ENCODE data around the gene KIF18B. TPM values are rescaled to one million over a fixed set of nuclear protein-coding genes. Genes with fewer than 3 reads are reported as not detected.

KIF18B gene
- total and polyA plus RNA-seq, 2 of the 13 experiments (the other 11 are each of a cell fraction or from before 2014, with no cell fraction given), result 15.2 to 15.3 TPM

DNA sequence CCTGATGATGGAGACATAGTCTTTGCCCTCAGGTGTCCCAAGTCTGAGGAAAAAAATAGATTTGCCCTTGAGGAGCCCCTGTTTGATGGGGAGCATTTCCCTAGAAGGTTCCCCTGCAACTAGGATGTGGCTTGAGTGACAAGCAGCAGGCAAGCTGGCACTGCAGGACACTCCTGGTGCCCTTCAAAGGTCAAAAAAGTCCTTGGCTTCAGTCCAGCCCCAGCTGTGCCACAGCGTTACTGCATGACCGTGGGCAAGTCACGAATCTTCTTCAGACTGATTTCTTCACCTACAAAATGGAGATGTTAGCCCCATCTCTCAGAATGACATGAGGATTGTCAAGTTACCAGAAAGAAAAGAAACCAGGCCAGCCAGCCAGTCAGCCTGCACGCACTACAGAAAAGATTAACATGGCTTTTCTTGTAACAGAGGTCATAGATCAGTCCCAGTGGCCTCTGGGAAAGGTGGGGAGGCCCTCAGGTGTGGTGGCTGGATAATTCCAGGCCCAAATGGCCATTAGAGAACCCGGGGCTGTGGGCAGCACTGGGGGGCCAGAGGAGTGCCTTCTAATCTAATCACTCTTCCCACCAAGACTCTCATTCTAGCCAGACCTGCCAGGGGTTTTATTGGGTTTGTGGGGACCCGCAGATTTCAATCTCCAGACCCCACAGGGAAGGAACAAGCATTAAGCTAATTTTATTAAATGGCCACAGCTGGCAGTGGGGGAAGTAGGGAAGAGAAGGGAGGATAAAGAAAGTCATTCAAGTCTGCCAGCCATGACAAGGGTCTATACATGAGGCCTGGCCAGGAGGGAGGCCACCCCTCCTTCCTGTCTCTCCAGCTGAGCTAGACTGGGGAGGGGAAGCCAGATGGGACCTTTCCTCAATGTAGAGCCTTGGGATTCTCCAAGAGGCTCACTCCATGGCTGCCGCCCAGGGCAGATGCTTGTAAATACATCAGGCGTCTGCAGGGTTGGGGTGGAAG lies 9.7 kb upstream of the KIF18B start (continued):
- TF ChIP-seq FIP1L1 (IDR thresholded peaks at IDR 0.05; ENCODE audit: borderline replicate concordance, insufficient read depth, low read depth, low read length) (no peak), ZKSCAN1 (IDR thresholded peaks at IDR 0.05; ENCODE audit: low read length) (no peak), IRF2 (CRISPR knock-in tag; IDR thresholded peaks at IDR 0.05) (no peak), ZSCAN21 (CRISPR knock-in tag; IDR thresholded peaks at IDR 0.05; ENCODE audit: borderline replicate concordance) (no peak), ZNF816 (CRISPR knock-in tag; IDR thresholded peaks at IDR 0.05; ENCODE audit: borderline replicate concordance) (no peak), ZNF224 (CRISPR knock-in tag; IDR thresholded peaks at IDR 0.05) (no peak), ZNF432 (CRISPR knock-in tag; IDR thresholded peaks at IDR 0.05; ENCODE audit: borderline replicate concordance) (no peak), SRSF4 (IDR thresholded peaks at IDR 0.05; ENCODE audit: low read depth, low read length, poor library complexity, severe bottlenecking) (no peak), ZNF430 (CRISPR knock-in tag; IDR thresholded peaks at IDR 0.05) (0 out of 2 replicates have a peak, but pooled peaks have one; percentile 17), BRCA1 (CRISPR knock-in tag; IDR thresholded peaks at IDR 0.05) (no peak), MBD4 (IDR thresholded peaks at IDR 0.05; ENCODE audit: borderline replicate concordance, low read length) (no peak), TRIM24 (CRISPR knock-in tag; IDR thresholded peaks at IDR 0.05) (no peak), ZNF431 (CRISPR knock-in tag; IDR thresholded peaks at IDR 0.05; ENCODE audit: borderline replicate concordance, low read depth) (no peak), ATAD3A (CRISPR knock-in tag; IDR thresholded peaks at IDR 0.05) (no peak), ZNF143 (CRISPR knock-in tag; IDR thresholded peaks at IDR 0.05) (peak; percentile 81), RARA (CRISPR knock-in tag; IDR thresholded peaks at IDR 0.05) (peak; percentile 17; the same call in 1 of the 2 replicates), EZH2 (conservative IDR thresholded peaks at IDR 0.05; ENCODE audit: low read depth, low read length) (no peak)
- TF ChIP-seq, protein P1, sequence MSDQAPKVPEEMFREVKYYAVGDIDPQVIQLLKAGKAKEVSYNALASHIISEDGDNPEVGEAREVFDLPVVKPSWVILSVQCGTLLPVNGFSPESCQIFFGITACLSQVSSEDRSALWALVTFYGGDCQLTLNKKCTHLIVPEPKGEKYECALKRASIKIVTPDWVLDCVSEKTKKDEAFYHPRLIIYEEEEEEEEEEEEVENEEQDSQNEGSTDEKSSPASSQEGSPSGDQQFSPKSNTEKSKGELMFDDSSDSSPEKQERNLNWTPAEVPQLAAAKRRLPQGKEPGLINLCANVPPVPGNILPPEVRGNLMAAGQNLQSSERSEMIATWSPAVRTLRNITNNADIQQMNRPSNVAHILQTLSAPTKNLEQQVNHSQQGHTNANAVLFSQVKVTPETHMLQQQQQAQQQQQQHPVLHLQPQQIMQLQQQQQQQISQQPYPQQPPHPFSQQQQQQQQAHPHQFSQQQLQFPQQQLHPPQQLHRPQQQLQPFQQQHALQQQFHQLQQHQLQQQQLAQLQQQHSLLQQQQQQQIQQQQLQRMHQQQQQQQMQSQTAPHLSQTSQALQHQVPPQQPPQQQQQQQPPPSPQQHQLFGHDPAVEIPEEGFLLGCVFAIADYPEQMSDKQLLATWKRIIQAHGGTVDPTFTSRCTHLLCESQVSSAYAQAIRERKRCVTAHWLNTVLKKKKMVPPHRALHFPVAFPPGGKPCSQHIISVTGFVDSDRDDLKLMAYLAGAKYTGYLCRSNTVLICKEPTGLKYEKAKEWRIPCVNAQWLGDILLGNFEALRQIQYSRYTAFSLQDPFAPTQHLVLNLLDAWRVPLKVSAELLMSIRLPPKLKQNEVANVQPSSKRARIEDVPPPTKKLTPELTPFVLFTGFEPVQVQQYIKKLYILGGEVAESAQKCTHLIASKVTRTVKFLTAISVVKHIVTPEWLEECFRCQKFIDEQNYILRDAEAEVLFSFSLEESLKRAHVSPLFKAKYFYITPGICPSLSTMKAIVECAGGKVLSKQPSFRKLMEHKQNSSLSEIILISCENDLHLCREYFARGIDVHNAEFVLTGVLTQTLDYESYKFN (CRISPR knock-in tag; conservative IDR thresholded peaks at IDR 0.05), result peak; percentile 53
- TF ChIP-seq, protein P2, sequence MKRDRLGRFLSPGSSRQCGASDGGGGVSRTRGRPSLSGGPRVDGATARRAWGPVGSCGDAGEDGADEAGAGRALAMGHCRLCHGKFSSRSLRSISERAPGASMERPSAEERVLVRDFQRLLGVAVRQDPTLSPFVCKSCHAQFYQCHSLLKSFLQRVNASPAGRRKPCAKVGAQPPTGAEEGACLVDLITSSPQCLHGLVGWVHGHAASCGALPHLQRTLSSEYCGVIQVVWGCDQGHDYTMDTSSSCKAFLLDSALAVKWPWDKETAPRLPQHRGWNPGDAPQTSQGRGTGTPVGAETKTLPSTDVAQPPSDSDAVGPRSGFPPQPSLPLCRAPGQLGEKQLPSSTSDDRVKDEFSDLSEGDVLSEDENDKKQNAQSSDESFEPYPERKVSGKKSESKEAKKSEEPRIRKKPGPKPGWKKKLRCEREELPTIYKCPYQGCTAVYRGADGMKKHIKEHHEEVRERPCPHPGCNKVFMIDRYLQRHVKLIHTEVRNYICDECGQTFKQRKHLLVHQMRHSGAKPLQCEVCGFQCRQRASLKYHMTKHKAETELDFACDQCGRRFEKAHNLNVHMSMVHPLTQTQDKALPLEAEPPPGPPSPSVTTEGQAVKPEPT (CRISPR knock-in tag; IDR thresholded peaks at IDR 0.05; ENCODE audit: low read depth), result no peak
- TF ChIP-seq, protein P3, sequence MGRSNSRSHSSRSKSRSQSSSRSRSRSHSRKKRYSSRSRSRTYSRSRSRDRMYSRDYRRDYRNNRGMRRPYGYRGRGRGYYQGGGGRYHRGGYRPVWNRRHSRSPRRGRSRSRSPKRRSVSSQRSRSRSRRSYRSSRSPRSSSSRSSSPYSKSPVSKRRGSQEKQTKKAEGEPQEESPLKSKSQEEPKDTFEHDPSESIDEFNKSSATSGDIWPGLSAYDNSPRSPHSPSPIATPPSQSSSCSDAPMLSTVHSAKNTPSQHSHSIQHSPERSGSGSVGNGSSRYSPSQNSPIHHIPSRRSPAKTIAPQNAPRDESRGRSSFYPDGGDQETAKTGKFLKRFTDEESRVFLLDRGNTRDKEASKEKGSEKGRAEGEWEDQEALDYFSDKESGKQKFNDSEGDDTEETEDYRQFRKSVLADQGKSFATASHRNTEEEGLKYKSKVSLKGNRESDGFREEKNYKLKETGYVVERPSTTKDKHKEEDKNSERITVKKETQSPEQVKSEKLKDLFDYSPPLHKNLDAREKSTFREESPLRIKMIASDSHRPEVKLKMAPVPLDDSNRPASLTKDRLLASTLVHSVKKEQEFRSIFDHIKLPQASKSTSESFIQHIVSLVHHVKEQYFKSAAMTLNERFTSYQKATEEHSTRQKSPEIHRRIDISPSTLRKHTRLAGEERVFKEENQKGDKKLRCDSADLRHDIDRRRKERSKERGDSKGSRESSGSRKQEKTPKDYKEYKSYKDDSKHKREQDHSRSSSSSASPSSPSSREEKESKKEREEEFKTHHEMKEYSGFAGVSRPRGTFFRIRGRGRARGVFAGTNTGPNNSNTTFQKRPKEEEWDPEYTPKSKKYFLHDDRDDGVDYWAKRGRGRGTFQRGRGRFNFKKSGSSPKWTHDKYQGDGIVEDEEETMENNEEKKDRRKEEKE (IDR thresholded peaks at IDR 0.05), result no peak
